Upper lobe of right lung (tissue), 1 donor: ENCODE data around the gene ELOVL5. TPM values are rescaled to one million over a fixed set of nuclear protein-coding genes. Genes with fewer than 3 reads are reported as not detected.
"Not testable (repeated sequence)": the region's sequence is repeated elsewhere in the genome, so short reads cannot be mapped to it uniquely, and the experiment has no call there.

Experiments used
- ATAC-seq: fragments of 200-7000 bp; cut with Tn5 transposase; one replicate; pipeline ENCODE4 v1.9.1; 2020; ENCODE audit warnings: mild to moderate bottlenecking, moderate library complexity
- DNase-seq: peaks from one replicate; pipeline ENCODE4 v3.0.0-alpha.2; 2020
- H3K27ac ChIP-seq: fragments of 200-600 bp; one replicate; pipeline ENCODE4 v1.8.0; 2022
- H3K27me3 ChIP-seq: fragments of 200-600 bp; one replicate; pipeline ENCODE4 v1.8.0; 2022; ENCODE audit warnings: mild to moderate bottlenecking
- H3K36me3 ChIP-seq: fragments of 200-600 bp; one replicate; pipeline ENCODE4 v1.8.0; 2022
- H3K4me1 ChIP-seq: fragments of 200-600 bp; one replicate; pipeline ENCODE4 v1.8.0; 2022
- H3K4me3 ChIP-seq: fragments of 200-600 bp; one replicate; pipeline ENCODE4 v1.8.0; 2022; ENCODE audit warnings: mild to moderate bottlenecking
- H3K9me3 ChIP-seq: fragments of 200-600 bp; one replicate; pipeline ENCODE4 v1.8.0; 2022
- intact Hi-C: fragments of 100-400 bp; cut with DNase I; formaldehyde crosslinking; loops from one replicate; pipeline ENCODE4 v1.11.0; 2022
- total RNA-seq: library from RNA; stranded (reverse); fragmentation: NEBNext Ultra II Directional; extraction: Animal tissue kit (Norgen Biotek cat#: 25700); gene quantifications from one replicate; pipeline ENCODE4 v1.2.1, GENCODE V29; 2021
- TF ChIP-seq, protein P1 (sequence below): fragments of 200-600 bp; IDR thresholded peaks from one replicate; pipeline ENCODE4 v1.8.0; 2022; ENCODE audit warnings: antibody characterized with exemption
- donor health status: DM: no; HTN: yes; CAD: no; lungs with severe emphysema.

ELOVL5 gene
- total RNA-seq, 1 donor from 2014 or later = 80.4 TPM

DNA sequence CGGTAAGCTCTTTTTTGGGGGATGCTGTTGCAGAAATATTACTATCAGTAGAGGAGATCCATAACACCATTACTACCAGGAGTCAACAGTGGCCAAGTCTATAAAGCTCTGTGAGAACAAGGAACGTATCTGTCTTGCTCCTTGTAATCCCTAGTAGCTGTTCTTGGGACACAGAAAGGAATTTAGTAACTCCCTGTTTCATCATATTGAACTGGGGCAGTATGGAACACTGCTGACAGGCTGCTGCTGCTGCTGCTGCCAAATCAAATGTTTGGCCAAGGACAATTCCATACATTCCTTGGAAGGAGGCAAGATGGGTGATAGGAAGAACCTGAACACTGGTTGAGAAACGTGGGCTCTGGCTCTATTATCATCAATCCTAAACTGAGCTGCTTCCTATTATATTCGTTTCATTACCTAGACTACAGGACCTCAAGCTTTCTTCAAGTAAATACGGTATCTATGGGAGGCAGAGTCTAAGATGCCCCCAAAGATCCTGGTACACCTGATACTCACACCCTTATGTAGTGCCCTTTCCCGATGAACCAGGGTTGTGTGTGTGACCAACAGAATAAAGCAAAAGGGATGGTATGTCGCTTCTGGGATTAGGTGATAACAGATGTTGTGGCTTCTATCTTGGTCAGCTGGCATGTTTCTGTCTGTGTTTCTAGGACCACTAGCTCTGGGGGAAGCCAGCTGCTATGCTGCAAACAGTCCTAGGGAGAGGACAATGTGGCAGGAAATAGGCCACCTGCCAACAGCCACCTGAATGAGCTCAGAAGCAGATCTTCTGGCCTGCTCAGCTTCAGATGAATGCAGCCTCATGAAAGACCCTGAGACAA lies 39.5 kb downstream of the ELOVL5 start:
- TF ChIP-seq, protein P1, sequence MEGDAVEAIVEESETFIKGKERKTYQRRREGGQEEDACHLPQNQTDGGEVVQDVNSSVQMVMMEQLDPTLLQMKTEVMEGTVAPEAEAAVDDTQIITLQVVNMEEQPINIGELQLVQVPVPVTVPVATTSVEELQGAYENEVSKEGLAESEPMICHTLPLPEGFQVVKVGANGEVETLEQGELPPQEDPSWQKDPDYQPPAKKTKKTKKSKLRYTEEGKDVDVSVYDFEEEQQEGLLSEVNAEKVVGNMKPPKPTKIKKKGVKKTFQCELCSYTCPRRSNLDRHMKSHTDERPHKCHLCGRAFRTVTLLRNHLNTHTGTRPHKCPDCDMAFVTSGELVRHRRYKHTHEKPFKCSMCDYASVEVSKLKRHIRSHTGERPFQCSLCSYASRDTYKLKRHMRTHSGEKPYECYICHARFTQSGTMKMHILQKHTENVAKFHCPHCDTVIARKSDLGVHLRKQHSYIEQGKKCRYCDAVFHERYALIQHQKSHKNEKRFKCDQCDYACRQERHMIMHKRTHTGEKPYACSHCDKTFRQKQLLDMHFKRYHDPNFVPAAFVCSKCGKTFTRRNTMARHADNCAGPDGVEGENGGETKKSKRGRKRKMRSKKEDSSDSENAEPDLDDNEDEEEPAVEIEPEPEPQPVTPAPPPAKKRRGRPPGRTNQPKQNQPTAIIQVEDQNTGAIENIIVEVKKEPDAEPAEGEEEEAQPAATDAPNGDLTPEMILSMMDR = no peak
- intact Hi-C loops = no loop called here
- H3K36me3 ChIP-seq = no peaks in the 10 kb centered on the region
- no peak overlapping the region for H3K27ac ChIP-seq
- H3K4me1 ChIP-seq = peaks cover 39% of the 10 kb centered on the region
- peak; percentile 80 for ATAC-seq
- H3K4me3 ChIP-seq = no peak overlapping the region
- H3K9me3 ChIP-seq = no peaks in the 10 kb centered on the region
- DNase-seq = no peak
- H3K27me3 ChIP-seq = no peaks in the 10 kb centered on the region

DNA sequence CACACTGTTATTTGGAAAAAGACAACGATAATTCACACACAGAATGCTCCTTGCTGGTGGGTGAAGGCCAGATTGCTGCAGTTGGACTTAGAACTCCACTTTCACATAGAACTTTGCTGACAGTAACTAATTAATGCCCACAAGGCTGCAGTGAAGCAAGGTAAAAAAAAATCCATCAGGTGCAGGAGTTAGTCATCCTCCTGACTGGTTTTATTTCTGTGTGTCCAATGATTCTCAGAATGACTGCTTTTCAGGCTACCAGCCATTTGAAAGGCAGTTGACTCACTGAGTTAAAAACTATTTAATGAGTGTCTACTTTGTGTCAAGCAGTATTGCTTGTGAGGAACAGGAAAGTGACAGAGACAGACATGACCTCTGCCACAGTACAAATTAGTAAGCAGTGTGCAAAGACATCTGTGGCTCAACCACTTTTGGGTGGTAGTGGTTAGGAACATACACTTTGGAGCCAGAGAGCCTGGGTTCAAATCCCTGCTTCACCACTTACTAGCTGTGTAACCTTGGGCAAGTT lies 41.9 kb downstream of the ELOVL5 start:
- Histone ChIP-seq H3K4me3 (no peak overlapping the region), H3K27ac (no peak overlapping the region), H3K36me3 (no peaks in the 10 kb centered on the region), H3K27me3 (no peaks in the 10 kb centered on the region), H3K9me3 (no peaks in the 10 kb centered on the region), H3K4me1 (peaks cover 48% of the 10 kb centered on the region)
- TF ChIP-seq, protein P1 = no peak
- ATAC-seq (peak; percentile 52), DNase-seq (no peak)
- intact Hi-C loops = no loop called here

GRCh38 chr6:53306217-53306616 lies 42.5 kb downstream of the ELOVL5 start:
- H3K9me3 ChIP-seq, DNase-seq, H3K36me3 ChIP-seq, H3K27me3 ChIP-seq, intact Hi-C loops, H3K4me3 ChIP-seq, H3K27ac ChIP-seq, ATAC-seq: not testable (repeated sequence)
- H3K4me1 ChIP-seq = peaks cover 54% of the 10 kb centered on the region

DNA sequence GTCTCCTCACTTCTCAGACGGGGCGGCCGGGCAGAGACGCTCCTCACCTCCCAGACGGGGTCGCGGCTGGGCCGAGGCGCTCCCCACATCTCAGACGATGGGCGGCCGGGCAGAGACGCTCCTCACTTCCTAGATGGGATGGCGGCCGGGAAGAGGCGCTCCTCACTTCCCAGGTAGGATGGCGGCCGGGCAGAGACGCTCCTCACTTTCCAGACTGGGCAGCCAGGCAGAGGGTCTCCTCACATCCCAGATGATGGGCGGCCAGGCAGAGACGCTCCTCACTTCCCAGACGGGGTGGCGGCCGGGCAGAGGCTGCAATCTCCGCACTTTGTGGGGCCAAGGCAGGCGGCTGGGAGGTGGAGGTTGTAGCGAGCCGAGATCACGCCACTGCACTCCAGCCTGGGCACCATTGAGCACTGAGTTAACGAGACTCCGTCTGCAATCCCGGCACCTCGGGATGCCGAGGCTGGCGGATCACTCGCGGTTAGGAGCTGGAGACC lies 43.2 kb downstream of the ELOVL5 start:
- H3K27me3 ChIP-seq, DNase-seq, H3K9me3 ChIP-seq, intact Hi-C loops, ATAC-seq, H3K27ac ChIP-seq, H3K4me3 ChIP-seq, H3K36me3 ChIP-seq: not testable (repeated sequence)
- H3K4me1 ChIP-seq = peaks cover 61% of the 10 kb centered on the region

DNA sequence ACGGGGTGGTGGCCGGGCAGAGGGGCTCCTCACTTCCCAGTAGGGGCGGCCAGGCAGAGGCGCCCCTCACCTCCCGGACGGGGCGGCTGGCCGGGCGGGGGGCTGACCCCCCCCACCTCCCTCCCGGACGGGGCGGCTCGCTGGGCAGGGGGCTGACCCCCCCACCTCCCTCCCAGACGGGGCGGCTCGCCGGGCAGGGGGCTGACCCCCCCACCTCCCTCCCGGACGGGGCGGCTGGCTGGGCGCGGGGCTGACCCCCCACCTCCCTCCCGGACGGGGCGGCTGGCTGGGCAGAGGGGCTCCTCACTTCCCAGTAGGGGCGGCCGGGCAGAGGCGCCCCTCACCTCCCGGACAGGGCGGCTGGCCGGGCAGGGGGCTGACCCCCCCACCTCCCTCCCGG lies 43.8 kb downstream of the ELOVL5 start:
- H3K27me3 ChIP-seq, ATAC-seq, DNase-seq, H3K36me3 ChIP-seq, H3K9me3 ChIP-seq, intact Hi-C loops, H3K4me3 ChIP-seq, H3K27ac ChIP-seq: not testable (repeated sequence)
- H3K4me1 ChIP-seq = peaks cover 64% of the 10 kb centered on the region

- H3K4me1 ChIP-seq = peaks cover 53% of the 10 kb centered on the region
- ATAC-seq (no peak), DNase-seq (no peak)
- H3K27ac ChIP-seq = peak overlapping the region; percentile 69
- no peaks in the 10 kb centered on the region for H3K27me3 ChIP-seq
- H3K9me3 ChIP-seq = no peaks in the 10 kb centered on the region
- no peaks in the 10 kb centered on the region for H3K36me3 ChIP-seq
- no peak overlapping the region for H3K4me3 ChIP-seq
- TF ChIP-seq, protein P1 = no peak
- intact Hi-C loops = no loop called here
Observed at GRCh38 chr6:53302678-53303360, 45.9 kb downstream of the ELOVL5 start.
